NCI-H345 treated with DMSO at 0.1 percent for 48 hours (cell line): Measurements from ENCODE around the gene SORCS2.
"Not testable (repeated sequence)": the region's sequence is repeated elsewhere in the genome, so short reads cannot be mapped to it uniquely, and the experiment has no call there.

Source experiments
- DNase-seq: peaks from one replicate; lab custom pipeline; 2025; ENCODE audit not compliant: unreplicated experiment; lab: John Stamatoyannopoulos, UW

SORCS2 gene

GRCh38 chr4:7199129-7199725, 6.9 kb downstream of the SORCS2 start:
- DNase-seq: no peak

GRCh38 chr4:7199771-7200441, 7.6 kb downstream of the SORCS2 start:
- DNase-seq: no peak

GRCh38 chr4:7200801-7201200, 8.5 kb downstream of the SORCS2 start:
- DNase-seq: no peak

GRCh38 chr4:7201420-7202305, 9.3 kb downstream of the SORCS2 start:
- no peak for DNase-seq

GRCh38 chr4:7202411-7202810, 10.1 kb downstream of the SORCS2 start:
- no peak for DNase-seq

- no peak for DNase-seq
These were observed 12.5 kb downstream of the SORCS2 start for GRCh38 chr4:7204656-7205387.

GRCh38 chr4:7206385-7206784, 14.0 kb downstream of the SORCS2 start:
- DNase-seq: no peak

GRCh38 chr4:7206911-7207567, 14.7 kb downstream of the SORCS2 start:
- DNase-seq: no peak

GRCh38 chr4:7207628-7208231, 15.4 kb downstream of the SORCS2 start:
- no peak for DNase-seq

GRCh38 chr4:7208509-7209451, 16.4 kb downstream of the SORCS2 start:
- no peak for DNase-seq

GRCh38 chr4:7209699-7210098, 17.4 kb downstream of the SORCS2 start:
- DNase-seq: no peak

- DNase-seq: no peak
These were observed 18.5 kb downstream of the SORCS2 start for GRCh38 chr4:7210824-7211223.

- no peak for DNase-seq
These were observed 19.9 kb downstream of the SORCS2 start for GRCh38 chr4:7212101-7212674.

GRCh38 chr4:7212921-7213320, 20.6 kb downstream of the SORCS2 start:
- DNase-seq: no peak

GRCh38 chr4:7213807-7214206, 21.5 kb downstream of the SORCS2 start:
- no peak for DNase-seq

GRCh38 chr4:7214359-7214758, 22.0 kb downstream of the SORCS2 start:
- no peak for DNase-seq

GRCh38 chr4:7215187-7215586, 22.8 kb downstream of the SORCS2 start:
- not testable (repeated sequence) for DNase-seq

GRCh38 chr4:7217039-7217438, 24.7 kb downstream of the SORCS2 start:
- DNase-seq: no peak
